HepG2 (cell line): ENCODE data around the gene EPHA6. TPM values are rescaled to one million over a fixed set of nuclear protein-coding genes. Genes with fewer than 3 reads are reported as not detected.

Source experiments
- ATAC-seq: fragments of 200-7000 bp; cut with Tn5 transposase; 3 replicates; pipeline ENCODE4 v1.9.1; 2020; ENCODE audit warnings: mild to moderate bottlenecking, moderate library complexity
- BruUV-seq: library from RNA; stranded (reverse); fragments of 400-500 nt; replicated peaks from 2 replicates; lab custom pipeline; 2021; lab: Mats Ljungman, UMichigan
- CTCF ChIA-PET: fragments of 300-600 bp; formaldehyde crosslinking; extraction: SDS; loops from one replicate; lab custom pipeline; 2021; ENCODE audit warnings: low total read pairs, inconsistent platforms, low intra/inter-chr PET ratio; lab: Yijun Ruan, JAX
- POLR2A ChIA-PET: fragments of 350-600 bp; sonication (Branson Sonifier 250); formaldehyde crosslinking; loops from one replicate; lab custom pipeline; 2020; ENCODE audit warnings: antibody characterized with exemption, inconsistent platforms; lab: Yijun Ruan, JAX
- DNase-seq: peaks from one replicate; pipeline ENCODE4 v3.0.0-alpha.2; 2015; ENCODE audit warnings: low spot score
- FAIRE-seq: peaks from 3 replicates; lab custom pipeline; 2011; peaks lifted over from hg19 to GRCh38; lab: Jason Lieb, UNC
- H2AFZ ChIP-seq: one replicate; pipeline ENCODE4 v1.6.1; 2011; ENCODE audit warnings: low read length, inconsistent platforms
- H3K27ac ChIP-seq: fragments of 300-600 bp; 3 replicates; pipeline ENCODE4 v1.8.0; 2011; ENCODE audit warnings: mixed run types, mild to moderate bottlenecking, mixed read lengths, low read length, inconsistent platforms; ENCODE audit not compliant: insufficient read depth; ENCODE audit errors: extremely low read length
- H3K27me3 ChIP-seq, 2 experiments: fragments of 200-600 bp in 1 of 2; 2 replicates in 1 of 2; 3 replicates in 1 of 2; pipeline versions ENCODE4 v1.6.0 to v1.8.0; 2011; ENCODE audit warnings: low read length in 2 of 2, mild to moderate bottlenecking in 2 of 2, moderate library complexity in 2 of 2, inconsistent platforms in 1 of 2; ENCODE audit not compliant: insufficient read depth in 2 of 2, control insufficient read depth in 1 of 2
- H3K36me3 ChIP-seq, 2 experiments: fragments of 200-600 bp in 1 of 2; replicated peaks in 1 of 2; 2 replicates in 1 of 2; 3 replicates in 1 of 2; pipeline versions ENCODE4 v1.5.1 to v1.8.0; 2011; ENCODE audit warnings: low read length in 2 of 2, inconsistent platforms in 1 of 2; ENCODE audit not compliant: insufficient read depth in 2 of 2, control insufficient read depth in 1 of 2
- H3K4me1 ChIP-seq: 2 replicates; pipeline ENCODE4 v1.5.1; 2012; ENCODE audit warnings: low read length, inconsistent platforms; ENCODE audit not compliant: insufficient read depth
- H3K4me2 ChIP-seq: 2 replicates; pipeline ENCODE4 v1.6.0; 2011; ENCODE audit warnings: low read depth, low read length, inconsistent platforms
- H3K4me3 ChIP-seq, 3 experiments: fragments of 200-600 bp in 1 of 3; sonication (generic), shearing (Covaris generic) in 1 of 3; replicated peaks in 1 of 3; 2 replicates each; pipeline ENCODE4 v1.5.1; 2011 to 2016; ENCODE audit warnings: low read length in 3 of 3, inconsistent platforms in 2 of 3, low read depth in 2 of 3, mild to moderate bottlenecking in 2 of 3, control low read depth in 1 of 3, mixed read lengths in 1 of 3; ENCODE audit not compliant: insufficient read depth in 1 of 3
- H3K79me2 ChIP-seq: one replicate; pipeline ENCODE4 v1.6.1; 2011; ENCODE audit warnings: low read length, inconsistent platforms; ENCODE audit not compliant: insufficient read depth
- H3K9ac ChIP-seq: 2 replicates; pipeline ENCODE4 v1.6.0; 2011; ENCODE audit warnings: mild to moderate bottlenecking, low read depth, low read length, inconsistent platforms; ENCODE audit not compliant: insufficient read depth
- H3K9me3 ChIP-seq: 2 replicates; pipeline ENCODE4 v1.5.1; 2012; ENCODE audit warnings: mild to moderate bottlenecking, low read length
- H4K20me1 ChIP-seq: 2 replicates; pipeline ENCODE4 v1.6.0; 2011; ENCODE audit warnings: inconsistent platforms, mild to moderate bottlenecking, low read length, moderate library complexity; ENCODE audit not compliant: insufficient read depth
- GFI1 ChIP-seq: sonication (generic); formaldehyde crosslinking; IDR thresholded peaks from 2 replicates; pipeline ENCODE4 v1.5.0; 2020; ENCODE audit warnings: missing genetic modification reagents, mild to moderate bottlenecking, borderline replicate concordance
- LCORL ChIP-seq, 2 experiments: fragments of 450-650 bp in 1 of 2; sonication (generic) in 1 of 2; formaldehyde crosslinking in 1 of 2; IDR thresholded peaks; 2 replicates each; pipeline versions ENCODE4 v1.5.0 to v1.6.1; 2017 to 2020; ENCODE audit warnings: antibody characterized with exemption in 1 of 2, missing genetic modification reagents in 1 of 2
- RAD21 ChIP-seq: fragments of 450-650 bp; formaldehyde crosslinking; IDR thresholded peaks from 2 replicates; pipeline ENCODE4 v1.5.0; 2020; ENCODE audit warnings: mild to moderate bottlenecking
- SAP130 ChIP-seq: IDR thresholded peaks from 2 replicates; pipeline ENCODE4 v1.6.1; 2016; ENCODE audit warnings: low read depth
- SMC3 ChIP-seq: IDR thresholded peaks from 2 replicates; pipeline ENCODE4 v1.6.1; 2011; ENCODE audit warnings: low read length, improper control_type of control experiment
- SP5 ChIP-seq: IDR thresholded peaks from 2 replicates; pipeline ENCODE4 v1.6.1; 2016; ENCODE audit warnings: low read depth, borderline replicate concordance
- SRSF4 ChIP-seq: fragments of 200-400 bp; formaldehyde crosslinking; IDR thresholded peaks from one replicate; pipeline ENCODE4 v1.6.1; 2018; ENCODE audit warnings: mild to moderate bottlenecking, low read depth, low read length, moderate library complexity; ENCODE audit not compliant: poor library complexity, severe bottlenecking
- STAG1 ChIP-seq: sonication (generic); formaldehyde crosslinking; IDR thresholded peaks from 2 replicates; pipeline ENCODE4 v1.4.0; 2020; ENCODE audit warnings: missing genetic modification reagents
- TEAD3 ChIP-seq: optimal IDR thresholded peaks from 2 replicates; pipeline ENCODE3; 2016; ENCODE audit warnings: borderline replicate concordance
- TMF1 ChIP-seq: sonication (generic); formaldehyde crosslinking; IDR thresholded peaks from 2 replicates; pipeline ENCODE4 v1.8.1; 2022; ENCODE audit warnings: low read depth, missing genetic modification reagents
- XRCC5 ChIP-seq: fragments of 200-400 bp; formaldehyde crosslinking; optimal IDR thresholded peaks from 2 replicates; pipeline ENCODE3; 2017; ENCODE audit warnings: mild to moderate bottlenecking, low read length
- ZBTB1 ChIP-seq: sonication (generic); formaldehyde crosslinking; IDR thresholded peaks from 2 replicates; pipeline ENCODE4 v1.4.0; 2020; ENCODE audit warnings: missing genetic modification reagents, borderline replicate concordance
- ZNF777 ChIP-seq: sonication (generic); formaldehyde crosslinking; IDR thresholded peaks from 2 replicates; pipeline ENCODE4 v1.4.0; 2020; ENCODE audit warnings: missing genetic modification reagents
- WGBS: methylation state at CpG from one replicate; pipeline ENCODE4 v1.1.6; 2017; ENCODE audit warnings: low lambda C conversion rate; 5-methylcytosine and 5-hydroxymethylcytosine counted together
- in situ Hi-C: cut with HindIII; loops from 2 replicates; pipeline ENCODE4 v1.10.0; 2017; ENCODE audit warnings: low pct_unique_long_range_greater_than_20kb; ENCODE audit not compliant: extremely low pct_ligation_motif_present
- intact Hi-C: fragments of 100-400 bp; cut with micrococcal nuclease; formaldehyde crosslinking; loops from one replicate; pipeline ENCODE4 v1.10.0; 2022; ENCODE audit not compliant: unreplicated experiment
- polyA plus RNA-seq, 8 experiments: library from polyadenylated mRNA; depleted of rRNA in 3 of 8; stranded (reverse) in 7 of 8; unstranded in 1 of 8; fragments of >200 nt; fragmentation: Illumina TruSeq in 4 of 8; extraction: Trizol in 4 of 8; gene quantifications; 2 replicates each; pipeline versions ENCODE4 v1.2.1 to v1.2.3, GENCODE V29; 2011 to 2016; ENCODE audit warnings: low read depth in 4 of 8, missing spikeins in 1 of 8, mixed read lengths in 1 of 8; ENCODE audit not compliant: insufficient read depth in 1 of 8
- total RNA-seq, 5 experiments: library from RNA; depleted of rRNA; stranded (reverse); fragments of >200 nt; fragmentation: Illumina TruSeq; extraction: Trizol; gene quantifications; 2 replicates each; pipeline ENCODE4 v1.2.3, GENCODE V29; 2016; ENCODE audit warnings: low read depth in 1 of 5
- TF ChIP-seq, protein P1 (sequence below): sonication (generic); formaldehyde crosslinking; IDR thresholded peaks from 2 replicates; pipeline ENCODE4 v1.9.0; 2022; ENCODE audit warnings: missing genetic modification reagents, mild to moderate bottlenecking, borderline replicate concordance
- TF ChIP-seq, protein P2 (sequence below), 2 experiments: sonication (generic) in 1 of 2; formaldehyde crosslinking in 1 of 2; IDR thresholded peaks; 2 replicates each; pipeline versions ENCODE4 v1.4.0 to v1.6.1; 2018 to 2020; ENCODE audit warnings: missing genetic modification reagents in 2 of 2, borderline replicate concordance in 1 of 2, low read depth in 1 of 2, mild to moderate bottlenecking in 1 of 2, missing biosample characterization in 1 of 2
- TF ChIP-seq, protein P3 (sequence below): sonication (generic); formaldehyde crosslinking; IDR thresholded peaks from 2 replicates; pipeline ENCODE4 v1.5.1; 2020; ENCODE audit warnings: mild to moderate bottlenecking, missing genetic modification reagents, moderate library complexity

EPHA6 gene
- total and polyA plus RNA-seq, 2 of the 13 experiments (the other 11 are each of a cell fraction or from before 2014, with no cell fraction given) = not detected

DNA sequence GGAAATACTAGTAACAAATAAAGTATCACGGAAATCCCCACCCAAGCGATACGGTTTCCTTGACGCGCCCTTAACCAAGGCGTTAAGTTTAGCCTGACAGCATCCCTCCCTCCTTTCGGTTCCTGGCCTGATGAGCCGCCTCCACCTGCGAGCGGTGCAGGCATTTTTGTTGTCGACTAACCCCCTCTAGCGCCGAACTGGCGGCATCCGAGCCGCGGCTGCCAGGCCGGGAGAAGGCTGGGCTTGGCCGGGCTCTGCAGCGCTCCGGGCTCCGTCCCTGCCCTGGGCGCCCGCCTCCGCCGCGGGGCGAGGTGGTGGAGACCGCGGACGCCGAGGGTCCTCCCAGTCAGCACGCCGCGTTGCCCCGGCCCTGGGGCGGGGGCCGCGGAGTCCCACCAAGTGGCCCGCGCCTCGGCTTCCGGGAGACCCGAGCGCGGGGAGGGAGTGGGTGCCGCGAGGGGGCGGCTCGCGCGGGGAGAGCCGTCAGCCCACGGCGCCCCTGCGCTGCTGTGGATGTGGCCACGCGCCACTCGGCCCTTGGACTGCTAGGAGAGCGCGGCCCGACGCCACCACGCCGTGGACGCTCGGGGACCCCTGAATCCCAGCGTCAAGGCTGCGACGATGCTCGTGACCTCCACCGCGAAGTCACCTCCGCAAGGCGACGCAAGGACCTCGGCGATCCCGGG, 1.1 kb upstream of the EPHA6 start:
- H3K36me3 ChIP-seq = no peaks in the 10 kb centered on the region
- peak overlapping the region; percentile 88 for H3K4me2 ChIP-seq
- ATAC-seq (peak; percentile 97), DNase-seq (peak; percentile 58), FAIRE-seq (no peak)
- BruUV-seq = no TSS peak
- H3K9me3 ChIP-seq = no peaks in the 10 kb centered on the region
- H3K27ac ChIP-seq = no peak overlapping the region
- H3K4me1 ChIP-seq = peaks cover 15% of the 10 kb centered on the region
- ChIA-PET CTCF (no interaction called here), POLR2A (no interaction called here)
- H4K20me1 ChIP-seq = no peaks in the 10 kb centered on the region
- no peaks in the 10 kb centered on the region for H3K79me2 ChIP-seq
- intact Hi-C loops (loop anchor here (5.0 kb wide), 1 partner anchor 481 kb away; no protein-coding TSS in a partner anchor), in situ Hi-C loops (no loop called here)
- peaks cover 2 to 23% of the 10 kb centered on the region in 2 experiments; a peak in 3 of 5 replicates for H3K27me3 ChIP-seq
- no peak overlapping the region for H2AFZ ChIP-seq
- H3K4me3 ChIP-seq = peak overlapping the region in 2 of 3 experiments; percentile 39 to 72; a peak in 4 of 6 replicates
- no peak overlapping the region for H3K9ac ChIP-seq
- WGBS = 0% methylated on average over 15 of the region's 79 CpGs
- no peak for TF ChIP-seq SRSF4
- TF ChIP-seq, protein P1, sequence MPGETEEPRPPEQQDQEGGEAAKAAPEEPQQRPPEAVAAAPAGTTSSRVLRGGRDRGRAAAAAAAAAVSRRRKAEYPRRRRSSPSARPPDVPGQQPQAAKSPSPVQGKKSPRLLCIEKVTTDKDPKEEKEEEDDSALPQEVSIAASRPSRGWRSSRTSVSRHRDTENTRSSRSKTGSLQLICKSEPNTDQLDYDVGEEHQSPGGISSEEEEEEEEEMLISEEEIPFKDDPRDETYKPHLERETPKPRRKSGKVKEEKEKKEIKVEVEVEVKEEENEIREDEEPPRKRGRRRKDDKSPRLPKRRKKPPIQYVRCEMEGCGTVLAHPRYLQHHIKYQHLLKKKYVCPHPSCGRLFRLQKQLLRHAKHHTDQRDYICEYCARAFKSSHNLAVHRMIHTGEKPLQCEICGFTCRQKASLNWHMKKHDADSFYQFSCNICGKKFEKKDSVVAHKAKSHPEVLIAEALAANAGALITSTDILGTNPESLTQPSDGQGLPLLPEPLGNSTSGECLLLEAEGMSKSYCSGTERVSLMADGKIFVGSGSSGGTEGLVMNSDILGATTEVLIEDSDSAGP = peak; percentile 68; the same call in 1 of the 2 replicates
- TF ChIP-seq TMF1 = 0 out of 2 replicates have a peak, but pooled peaks have one; percentile 25
- TF ChIP-seq, protein P2, sequence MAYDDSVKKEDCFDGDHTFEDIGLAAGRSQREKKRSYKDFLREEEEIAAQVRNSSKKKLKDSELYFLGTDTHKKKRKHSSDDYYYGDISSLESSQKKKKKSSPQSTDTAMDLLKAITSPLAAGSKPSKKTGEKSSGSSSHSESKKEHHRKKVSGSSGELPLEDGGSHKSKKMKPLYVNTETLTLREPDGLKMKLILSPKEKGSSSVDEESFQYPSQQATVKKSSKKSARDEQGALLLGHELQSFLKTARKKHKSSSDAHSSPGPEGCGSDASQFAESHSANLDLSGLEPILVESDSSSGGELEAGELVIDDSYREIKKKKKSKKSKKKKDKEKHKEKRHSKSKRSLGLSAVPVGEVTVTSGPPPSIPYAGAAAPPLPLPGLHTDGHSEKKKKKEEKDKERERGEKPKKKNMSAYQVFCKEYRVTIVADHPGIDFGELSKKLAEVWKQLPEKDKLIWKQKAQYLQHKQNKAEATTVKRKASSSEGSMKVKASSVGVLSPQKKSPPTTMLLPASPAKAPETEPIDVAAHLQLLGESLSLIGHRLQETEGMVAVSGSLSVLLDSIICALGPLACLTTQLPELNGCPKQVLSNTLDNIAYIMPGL (CRISPR knock-in tag; IDR thresholded peaks at IDR 0.05; ENCODE audit: borderline replicate concordance in 1 of 2, low read depth in 1 of 2) = peak in 1 of 2 experiments; percentile 47; a peak in 2 of 4 replicates
- peak; percentile 40 for TF ChIP-seq TEAD3 (CRISPR knock-in tag)
- peak; percentile 73 for TF ChIP-seq RAD21
- TF ChIP-seq STAG1 (CRISPR knock-in tag) = peak; percentile 84
- no peak for TF ChIP-seq SP5 (CRISPR knock-in tag)
- TF ChIP-seq ZNF777 (CRISPR knock-in tag) = peak; percentile 87
- TF ChIP-seq XRCC5 = peak; percentile 33
- TF ChIP-seq SMC3 = peak; percentile 8; the same call in 1 of the 2 replicates
- TF ChIP-seq GFI1 = 0 out of 2 replicates have a peak, but pooled peaks have one; percentile 15
- no peak for TF ChIP-seq ZBTB1 (CRISPR knock-in tag)
- 0 out of 2 replicates have a peak, but pooled peaks have one; percentile 8 for TF ChIP-seq SAP130
- TF ChIP-seq LCORL (IDR thresholded peaks at IDR 0.05) = no peak
- TF ChIP-seq LCORL (CRISPR knock-in tag; IDR thresholded peaks at IDR 0.05) = 0 out of 2 replicates have a peak, but pooled peaks have one; percentile 33
- TF ChIP-seq, protein P3, sequence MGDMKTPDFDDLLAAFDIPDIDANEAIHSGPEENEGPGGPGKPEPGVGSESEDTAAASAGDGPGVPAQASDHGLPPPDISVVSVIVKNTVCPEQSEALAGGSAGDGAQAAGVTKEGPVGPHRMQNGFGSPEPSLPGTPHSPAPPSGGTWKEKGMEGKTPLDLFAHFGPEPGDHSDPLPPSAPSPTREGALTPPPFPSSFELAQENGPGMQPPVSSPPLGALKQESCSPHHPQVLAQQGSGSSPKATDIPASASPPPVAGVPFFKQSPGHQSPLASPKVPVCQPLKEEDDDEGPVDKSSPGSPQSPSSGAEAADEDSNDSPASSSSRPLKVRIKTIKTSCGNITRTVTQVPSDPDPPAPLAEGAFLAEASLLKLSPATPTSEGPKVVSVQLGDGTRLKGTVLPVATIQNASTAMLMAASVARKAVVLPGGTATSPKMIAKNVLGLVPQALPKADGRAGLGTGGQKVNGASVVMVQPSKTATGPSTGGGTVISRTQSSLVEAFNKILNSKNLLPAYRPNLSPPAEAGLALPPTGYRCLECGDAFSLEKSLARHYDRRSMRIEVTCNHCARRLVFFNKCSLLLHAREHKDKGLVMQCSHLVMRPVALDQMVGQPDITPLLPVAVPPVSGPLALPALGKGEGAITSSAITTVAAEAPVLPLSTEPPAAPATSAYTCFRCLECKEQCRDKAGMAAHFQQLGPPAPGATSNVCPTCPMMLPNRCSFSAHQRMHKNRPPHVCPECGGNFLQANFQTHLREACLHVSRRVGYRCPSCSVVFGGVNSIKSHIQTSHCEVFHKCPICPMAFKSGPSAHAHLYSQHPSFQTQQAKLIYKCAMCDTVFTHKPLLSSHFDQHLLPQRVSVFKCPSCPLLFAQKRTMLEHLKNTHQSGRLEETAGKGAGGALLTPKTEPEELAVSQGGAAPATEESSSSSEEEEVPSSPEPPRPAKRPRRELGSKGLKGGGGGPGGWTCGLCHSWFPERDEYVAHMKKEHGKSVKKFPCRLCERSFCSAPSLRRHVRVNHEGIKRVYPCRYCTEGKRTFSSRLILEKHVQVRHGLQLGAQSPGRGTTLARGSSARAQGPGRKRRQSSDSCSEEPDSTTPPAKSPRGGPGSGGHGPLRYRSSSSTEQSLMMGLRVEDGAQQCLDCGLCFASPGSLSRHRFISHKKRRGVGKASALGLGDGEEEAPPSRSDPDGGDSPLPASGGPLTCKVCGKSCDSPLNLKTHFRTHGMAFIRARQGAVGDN = peak; percentile 59; the same call in 1 of the 2 replicates
